Calu3 (cell line): ENCODE results near the gene SOCS3. TPM values are rescaled to one million over a fixed set of nuclear protein-coding genes. Genes with fewer than 3 reads are reported as not detected.

Experiments
- BruUV-seq: library from RNA; stranded (reverse); fragments of 400-500 nt; replicated peaks from 2 replicates; lab custom pipeline; 2021; lab: Mats Ljungman, UMichigan
- CTCF ChIA-PET: fragments of 300-600 bp; sonication (Branson Sonifier 250); formaldehyde crosslinking; loops from one replicate; lab custom pipeline; 2022; ENCODE audit warnings: antibody characterized with exemption; lab: Charles Lee
- DNase-seq: peaks from one replicate; pipeline ENCODE4 v3.0.0; 2022
- H3K27ac Mint-ChIP-seq: one replicate; pipeline ENCODE4 v1.8.0; 2022; ENCODE audit warnings: mixed read lengths; ENCODE audit not compliant: unreplicated experiment
- H3K27me3 Mint-ChIP-seq: one replicate; pipeline ENCODE4 v1.8.0; 2022; ENCODE audit warnings: mixed read lengths; ENCODE audit not compliant: unreplicated experiment
- H3K36me3 Mint-ChIP-seq: one replicate; pipeline ENCODE4 v1.8.0; 2022; ENCODE audit warnings: mild to moderate bottlenecking, moderate library complexity, mixed read lengths; ENCODE audit not compliant: insufficient read depth, unreplicated experiment
- H3K4me1 Mint-ChIP-seq: one replicate; pipeline ENCODE4 v1.8.0; 2022; ENCODE audit warnings: mild to moderate bottlenecking, low read depth, mixed read lengths; ENCODE audit not compliant: unreplicated experiment
- H3K4me3 Mint-ChIP-seq: one replicate; pipeline ENCODE4 v1.8.0; 2022; ENCODE audit warnings: mild to moderate bottlenecking, low read depth, moderate library complexity, mixed read lengths; ENCODE audit not compliant: unreplicated experiment
- H3K9me3 Mint-ChIP-seq: one replicate; pipeline ENCODE4 v1.8.0; 2022; ENCODE audit warnings: low read depth, mixed read lengths; ENCODE audit not compliant: unreplicated experiment
- CTCF ChIP-seq: fragments of 200-600 bp; IDR thresholded peaks from one replicate; pipeline ENCODE4 v1.8.0; 2022; ENCODE audit warnings: antibody characterized with exemption; ENCODE audit not compliant: unreplicated experiment
- intact Hi-C: fragments of 100-400 bp; cut with micrococcal nuclease; formaldehyde crosslinking; loops from one replicate; pipeline ENCODE4 v1.10.0; 2022; ENCODE audit not compliant: unreplicated experiment
- total RNA-seq: library from RNA; stranded (reverse); gene quantifications from 2 replicates; pipeline ENCODE4 v1.2.3, GENCODE V29; 2022

The SOCS3 gene
- total RNA-seq, 1 experiment from 2014 or later = 39.5 TPM

- peaks cover 20% of the 10 kb centered on the region for H3K36me3 Mint-ChIP-seq
- peaks cover 35% of the 10 kb centered on the region for H3K4me1 Mint-ChIP-seq
- no peak for DNase-seq
- no peaks in the 10 kb centered on the region for H3K27me3 Mint-ChIP-seq
- intact Hi-C loops = no loop called here
- BruUV-seq = no TSS peak
- CTCF ChIA-PET = no interaction called here
- H3K4me3 Mint-ChIP-seq = no peak overlapping the region
- no peaks in the 10 kb centered on the region for H3K9me3 Mint-ChIP-seq
- TF ChIP-seq CTCF = no peak
- H3K27ac Mint-ChIP-seq = no peak overlapping the region
Observed at GRCh38 chr17:78383725-78384471, 24.0 kb upstream of the SOCS3 start.

- Mint-ChIP-seq H3K27ac (peak overlapping the region; percentile 69), H3K4me1 (peaks cover 33% of the 10 kb centered on the region), H3K36me3 (peaks cover 29% of the 10 kb centered on the region), H3K27me3 (no peaks in the 10 kb centered on the region), H3K4me3 (peak overlapping the region; percentile 58), H3K9me3 (no peaks in the 10 kb centered on the region)
- TF ChIP-seq CTCF = no peak
- no peak for DNase-seq
- intact Hi-C loops = no loop called here
- BruUV-seq = no TSS peak
- CTCF ChIA-PET = interaction anchor here (0.5 to 1.4 kb wide), 3 partner anchors 9 to 758 kb away, joined by 3 to 4 read pairs (median 3); partner anchors contain the start of gene TNRC6C
Observed at GRCh38 chr17:78381601-78382232, 21.8 kb upstream of the SOCS3 start.

GRCh38 chr17:78380370-78380769, 20.5 kb upstream of the SOCS3 start:
- CTCF ChIA-PET = no interaction called here
- no peak for TF ChIP-seq CTCF
- no peak for DNase-seq
- Mint-ChIP-seq H3K27ac (no peak overlapping the region), H3K9me3 (no peaks in the 10 kb centered on the region), H3K4me3 (peak overlapping the region; percentile 88), H3K27me3 (no peaks in the 10 kb centered on the region), H3K4me1 (peaks cover 24% of the 10 kb centered on the region), H3K36me3 (peaks cover 29% of the 10 kb centered on the region)
- intact Hi-C loops = no loop called here
- BruUV-seq = TSS peak; percentile 31

GRCh38 chr17:78379131-78379491, 19.2 kb upstream of the SOCS3 start:
- H3K36me3 Mint-ChIP-seq = peaks cover 29% of the 10 kb centered on the region
- no peaks in the 10 kb centered on the region for H3K27me3 Mint-ChIP-seq
- peak overlapping the region; percentile 42 for H3K27ac Mint-ChIP-seq
- peaks cover 31% of the 10 kb centered on the region for H3K4me1 Mint-ChIP-seq
- TF ChIP-seq CTCF = no peak
- intact Hi-C loops = no loop called here
- no peak for DNase-seq
- no peaks in the 10 kb centered on the region for H3K9me3 Mint-ChIP-seq
- CTCF ChIA-PET = interaction anchor here (0.6 to 1.3 kb wide), 2 partner anchors 33 to 43 kb away, joined by 3 read pairs; no protein-coding TSS in a partner anchor
- BruUV-seq = TSS peak; percentile 57
- peak overlapping the region; percentile 88 for H3K4me3 Mint-ChIP-seq
